ENCODE data around the gene SREK1.
A peak's percentile ranks its signal among the peaks of the same experiment; 100 is the strongest.

SREK1 gene

GRCh38 chr5:66164044-66164790 lies 20.1 kb downstream of the SREK1 start:
- no peak for DNase-seq (ENCODE audit: low read depth in 2 of 2)

- no peak for DNase-seq (ENCODE audit: low read depth in 2 of 2)
These were observed 24.1 kb downstream of the SREK1 start for GRCh38 chr5:66168226-66168625.

GRCh38 chr5:66169534-66169933 lies 25.4 kb downstream of the SREK1 start:
- DNase-seq (ENCODE audit: low read depth in 2 of 2) = no peak

GRCh38 chr5:66170195-66170919 lies 26.3 kb downstream of the SREK1 start:
- DNase-seq (ENCODE audit: low read depth in 2 of 2) = no peak

- DNase-seq (ENCODE audit: low read depth in 2 of 2) = peak in 1 of 2 donors; percentile 38
These were observed 27.5 kb downstream of the SREK1 start for GRCh38 chr5:66171349-66172344.

GRCh38 chr5:66174338-66174737 lies 30.2 kb downstream of the SREK1 start:
- no peak for DNase-seq (ENCODE audit: low read depth in 2 of 2)

GRCh38 chr5:66178799-66179198 lies 34.7 kb downstream of the SREK1 start:
- DNase-seq (ENCODE audit: low read depth in 2 of 2) = no peak

- no peak for DNase-seq (ENCODE audit: low read depth in 2 of 2)
These were observed 35.4 kb downstream of the SREK1 start for GRCh38 chr5:66179297-66180051.

GRCh38 chr5:66180282-66181155 lies 36.4 kb downstream of the SREK1 start:
- no peak for DNase-seq (ENCODE audit: low read depth in 2 of 2)

GRCh38 chr5:66186108-66186507 lies 42.0 kb downstream of the SREK1 start:
- DNase-seq (ENCODE audit: low read depth in 2 of 2) = no peak

- DNase-seq (ENCODE audit: low read depth in 2 of 2) = no peak
These were observed 49.3 kb downstream of the SREK1 start for GRCh38 chr5:66193419-66193818.

GRCh38 chr5:66197764-66198405 lies 53.8 kb downstream of the SREK1 start:
- no peak for DNase-seq (ENCODE audit: low read depth in 2 of 2)

GRCh38 chr5:66198837-66199236 lies 54.7 kb downstream of the SREK1 start:
- no peak for DNase-seq (ENCODE audit: low read depth in 2 of 2)

GRCh38 chr5:66203531-66203930 lies 59.4 kb downstream of the SREK1 start:
- no peak for DNase-seq (ENCODE audit: low read depth in 2 of 2)

- no peak for DNase-seq (ENCODE audit: low read depth in 2 of 2)
These were observed 62.4 kb downstream of the SREK1 start for GRCh38 chr5:66206465-66206864.

GRCh38 chr5:66207800-66208561 lies 63.9 kb downstream of the SREK1 start:
- DNase-seq (ENCODE audit: low read depth in 2 of 2) = no peak

GRCh38 chr5:66209350-66209749 lies 65.2 kb downstream of the SREK1 start:
- DNase-seq (ENCODE audit: low read depth in 2 of 2) = no peak

GRCh38 chr5:66209794-66210193 lies 65.7 kb downstream of the SREK1 start:
- no peak for DNase-seq (ENCODE audit: low read depth in 2 of 2)

GRCh38 chr5:66213533-66213932 lies 69.4 kb downstream of the SREK1 start:
- DNase-seq (ENCODE audit: low read depth in 2 of 2) = no peak

All from stimulated activated CD8-positive, alpha-beta memory T cell treated with anti-CD3 and anti-CD28 coated beads, Interleukin-2, amount 100 ng/mL, for 1 hour (primary cell).